ENCODE measurements around the gene FGR. TPM values are rescaled to one million over a fixed set of nuclear protein-coding genes. Genes with fewer than 3 reads are reported as not detected.

The FGR gene
- total and polyA plus RNA-seq, 2 experiments from 2014 or later, result not detected

DNA sequence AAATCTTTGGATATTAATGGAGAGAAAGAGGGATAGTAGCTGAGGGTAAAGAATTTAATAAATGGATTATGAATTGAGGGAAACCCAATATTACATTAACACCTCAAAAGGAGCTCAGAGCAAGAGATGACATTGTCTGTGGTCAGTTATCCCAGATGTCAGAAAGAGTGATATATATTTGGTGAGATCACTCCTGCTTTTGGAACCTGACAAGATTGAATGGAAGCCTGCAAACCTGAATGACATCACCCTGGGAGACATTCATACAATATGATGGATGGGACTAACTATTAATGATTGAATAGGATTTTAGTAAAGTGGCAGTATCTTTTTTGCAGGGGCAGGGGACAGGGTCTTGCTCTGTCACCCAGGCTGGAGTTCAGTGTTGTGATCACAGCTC is 43.8 kb upstream of the FGR start:
- no peak for TF ChIP-seq EZH2phosphoT487 (IDR thresholded peaks at IDR 0.05; ENCODE audit: insufficient read depth, low read depth)
- TF ChIP-seq EZH2 (IDR thresholded peaks at IDR 0.05; ENCODE audit: insufficient read depth, poor library complexity, severe bottlenecking), result no peak
- Histone ChIP-seq H4K20me1 (ENCODE audit: insufficient read depth) (no peaks in the 10 kb centered on the region), H3K9ac (no peak overlapping the region), H3K9me2 (ENCODE audit: insufficient read depth) (no peaks in the 10 kb centered on the region), H3K9me3 (ENCODE audit: low read depth) (no peaks in the 10 kb centered on the region), H3K79me2 (ENCODE audit: insufficient read depth) (no peaks in the 10 kb centered on the region), H3K27me3 (replicated peaks; ENCODE audit: insufficient read depth) (no peaks in the 10 kb centered on the region), H3K4me2 (ENCODE audit: unreplicated experiment) (no peak overlapping the region), H3F3A (ENCODE audit: insufficient read depth) (no peaks in the 10 kb centered on the region), H3K4me3 (no peak overlapping the region), H3K27ac (no peak overlapping the region), H3K36me3 (ENCODE audit: low read depth) (no peaks in the 10 kb centered on the region), H2AFZ (no peak overlapping the region), H3K4me1 (ENCODE audit: insufficient read depth) (no peaks in the 10 kb centered on the region)
- in situ Hi-C loops (cut with MboI), result no loop called here
- DNase-seq, result no peak

DNA sequence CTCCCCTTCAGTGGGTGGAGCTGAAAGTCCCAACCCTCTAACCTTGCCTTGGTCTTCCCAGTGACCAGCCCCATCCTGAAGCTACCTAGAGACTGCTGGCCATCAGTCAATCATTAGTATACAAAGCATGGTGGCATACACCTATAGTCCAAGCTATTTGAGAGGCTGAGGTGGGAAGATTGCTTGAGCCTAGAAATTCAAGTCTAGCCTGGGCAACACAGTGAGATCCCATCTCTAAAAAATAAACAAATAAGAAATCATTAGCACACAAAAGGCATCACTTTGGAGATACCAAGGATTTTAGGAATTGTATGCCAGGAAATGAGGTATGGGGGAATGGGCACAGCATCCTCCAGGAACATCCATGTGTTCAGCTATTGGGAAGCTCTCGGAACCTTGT is 41.4 kb upstream of the FGR start:
- Histone ChIP-seq H3K4me1 (ENCODE audit: insufficient read depth) (peaks cover 11% of the 10 kb centered on the region), H3K9me2 (ENCODE audit: insufficient read depth) (no peaks in the 10 kb centered on the region), H4K20me1 (ENCODE audit: insufficient read depth) (no peaks in the 10 kb centered on the region), H3K36me3 (ENCODE audit: low read depth) (no peaks in the 10 kb centered on the region), H3K9me3 (ENCODE audit: low read depth) (no peaks in the 10 kb centered on the region), H2AFZ (no peak overlapping the region), H3K9ac (no peak overlapping the region), H3F3A (ENCODE audit: insufficient read depth) (peaks cover 19% of the 10 kb centered on the region), H3K4me2 (ENCODE audit: unreplicated experiment) (no peak overlapping the region), H3K4me3 (no peak overlapping the region), H3K27ac (no peak overlapping the region), H3K79me2 (ENCODE audit: insufficient read depth) (no peaks in the 10 kb centered on the region), H3K27me3 (replicated peaks; ENCODE audit: insufficient read depth) (no peaks in the 10 kb centered on the region)
- DNase-seq, result no peak
- in situ Hi-C loops (cut with MboI), result no loop called here
- 88 to 96% methylated on average over 1 of the region's 1 CpG for WGBS, 2 experiments (ENCODE audit: low coverage in 1 of 2, low lambda C conversion rate in 2 of 2, missing lambda C conversion rate in 2 of 2)
- TF ChIP-seq EZH2phosphoT487 (IDR thresholded peaks at IDR 0.05; ENCODE audit: insufficient read depth, low read depth) (no peak), EZH2 (IDR thresholded peaks at IDR 0.05; ENCODE audit: insufficient read depth, poor library complexity, severe bottlenecking) (no peak)

DNA sequence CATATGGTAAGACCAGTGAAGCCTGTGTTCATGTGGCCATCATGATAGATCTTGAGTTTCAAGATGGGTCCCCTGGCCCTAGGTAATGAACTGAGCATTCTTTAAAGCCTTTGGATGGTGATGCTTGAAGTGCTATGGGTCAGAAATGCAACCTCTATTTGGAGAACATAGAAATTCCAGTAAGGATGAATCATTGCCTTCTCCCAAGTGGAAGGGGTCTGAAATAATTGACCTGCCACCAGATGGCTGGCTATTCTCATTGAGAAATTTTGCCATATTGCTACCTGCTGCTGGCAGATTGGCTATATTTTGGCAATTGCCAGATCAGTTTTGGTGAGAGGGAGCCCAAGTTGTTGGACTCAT is 37.7 kb upstream of the FGR start:
- Histone ChIP-seq H3K9me3 (ENCODE audit: low read depth) (no peaks in the 10 kb centered on the region), H3K4me1 (ENCODE audit: insufficient read depth) (peaks cover 12% of the 10 kb centered on the region), H3K9me2 (ENCODE audit: insufficient read depth) (no peaks in the 10 kb centered on the region), H2AFZ (peak overlapping the region; percentile 97), H3K4me2 (ENCODE audit: unreplicated experiment) (peak overlapping the region; percentile 96), H3K9ac (peak overlapping the region; percentile 79), H3K27ac (peak overlapping the region; percentile 69), H3F3A (ENCODE audit: insufficient read depth) (peaks cover 19% of the 10 kb centered on the region), H3K4me3 (peak overlapping the region; percentile 76), H3K79me2 (ENCODE audit: insufficient read depth) (no peaks in the 10 kb centered on the region), H3K36me3 (ENCODE audit: low read depth) (no peaks in the 10 kb centered on the region), H3K27me3 (replicated peaks; ENCODE audit: insufficient read depth) (no peaks in the 10 kb centered on the region), H4K20me1 (ENCODE audit: insufficient read depth) (no peaks in the 10 kb centered on the region)
- no peak for TF ChIP-seq EZH2 (IDR thresholded peaks at IDR 0.05; ENCODE audit: insufficient read depth, poor library complexity, severe bottlenecking)
- no peak for TF ChIP-seq EZH2phosphoT487 (IDR thresholded peaks at IDR 0.05; ENCODE audit: insufficient read depth, low read depth)
- peak; percentile 52 for DNase-seq
- in situ Hi-C loops (cut with MboI), result no loop called here

DNA sequence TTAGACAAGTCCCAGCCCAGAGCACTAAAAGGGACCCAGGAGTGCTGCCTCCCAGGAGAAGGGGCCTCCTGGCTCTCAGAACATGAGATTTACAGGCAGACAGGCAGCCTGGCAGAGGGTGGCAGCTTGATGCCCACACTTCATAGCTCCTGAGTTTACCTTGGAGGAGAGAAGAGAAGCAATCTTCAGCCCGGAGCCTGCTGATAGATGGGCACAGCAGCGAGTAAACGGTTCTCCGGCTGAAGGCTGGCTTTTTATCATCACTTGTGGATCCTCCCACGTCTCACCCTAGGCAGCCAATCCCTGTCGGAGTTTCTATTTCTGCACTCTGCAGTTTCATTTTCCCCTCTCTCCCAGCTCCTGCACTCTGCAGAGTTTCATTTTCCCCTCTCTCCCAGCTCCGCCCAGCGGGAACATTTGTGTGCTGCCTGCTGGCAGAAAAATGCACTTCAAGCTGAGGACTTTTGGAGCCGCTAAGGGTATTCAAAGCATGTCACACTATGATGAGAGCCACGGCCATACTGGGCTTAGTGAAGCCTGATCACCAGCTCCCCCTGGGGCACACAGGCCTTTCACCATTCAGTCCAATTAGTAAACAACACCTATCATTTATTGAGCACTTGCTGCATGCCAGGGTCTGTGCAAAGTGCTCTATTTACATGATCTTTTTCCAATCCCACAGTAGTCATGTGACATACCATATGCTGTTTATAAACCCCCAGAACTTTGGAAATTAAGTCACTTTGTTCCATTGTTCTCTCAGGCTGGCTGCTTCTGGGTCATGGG is 37.2 kb upstream of the FGR start, which contains the start of gene IFI6:
IFI6 (minus strand) TSS at position 229 of the 786 bp plus-strand sequence. CDS start 2,878 bp downstream, outside the sequence.
- DNase-seq, result peak; percentile 98
- Histone ChIP-seq H3K4me3 (peak within 1 kb of the TSS; percentile 76), H3K36me3 (ENCODE audit: low read depth) (no peaks in the 10 kb centered on the region), H3K4me2 (ENCODE audit: unreplicated experiment) (peak within 1 kb of the TSS; percentile 96), H3K9me2 (ENCODE audit: insufficient read depth) (no peaks in the 10 kb centered on the region), H3F3A (ENCODE audit: insufficient read depth) (peaks cover 19% of the 10 kb centered on the region), H3K4me1 (ENCODE audit: insufficient read depth) (peaks cover 12% of the 10 kb centered on the region), H3K9ac (peak within 1 kb of the TSS; percentile 79), H4K20me1 (ENCODE audit: insufficient read depth) (no peaks in the 10 kb centered on the region), H3K27ac (peak within 1 kb of the TSS; percentile 69), H3K27me3 (replicated peaks; ENCODE audit: insufficient read depth) (no peaks in the 10 kb centered on the region), H2AFZ (peak within 1 kb of the TSS; percentile 97), H3K79me2 (ENCODE audit: insufficient read depth) (no peaks in the 10 kb centered on the region), H3K9me3 (ENCODE audit: low read depth) (no peaks in the 10 kb centered on the region)
- TF ChIP-seq EZH2phosphoT487 (IDR thresholded peaks at IDR 0.05; ENCODE audit: insufficient read depth, low read depth) (no peak), EZH2 (IDR thresholded peaks at IDR 0.05; ENCODE audit: insufficient read depth, poor library complexity, severe bottlenecking) (no peak)
- 1% methylated on average over 10 of the region's 10 CpGs for WGBS, 2 experiments (ENCODE audit: low coverage in 1 of 2, low lambda C conversion rate in 2 of 2, missing lambda C conversion rate in 2 of 2)
- in situ Hi-C loops (cut with MboI), result no loop called here

Measured in GM23248 (cell line).